Lung (tissue), 12 donors: ENCODE results near the gene CEP85L. TPM values are rescaled to one million over a fixed set of nuclear protein-coding genes. Genes with fewer than 3 reads are reported as not detected.

Experiments
- ATAC-seq: fragments of 200-7000 bp; cut with Tn5 transposase; one replicate; pipeline ENCODE4 v1.9.1; 2020; ENCODE audit warnings: moderate number of reproducible peaks; ENCODE audit not compliant: insufficient read depth, low FRiP score
- DNase-seq, 3 donors: peaks; one replicate each; pipeline ENCODE4 v3.0.0-alpha.2; 2013 to 2017
- H3K27ac ChIP-seq, 2 donors: one replicate each; pipeline ENCODE4 v1.5.1; 2013; ENCODE audit warnings: mild to moderate bottlenecking in 2 of 2, moderate library complexity in 2 of 2, control low read depth in 1 of 2, inconsistent platforms in 1 of 2, low read depth in 1 of 2, low read length in 1 of 2
- H3K27me3 ChIP-seq, 3 donors: one replicate each; pipeline ENCODE4 v1.5.1; 2013; ENCODE audit warnings: low read length in 2 of 3; ENCODE audit not compliant: control insufficient read depth in 3 of 3, insufficient read depth in 3 of 3
- H3K36me3 ChIP-seq, 4 donors: one replicate each; pipeline ENCODE4 v1.5.1; 2013; ENCODE audit warnings: low read length in 4 of 4, mild to moderate bottlenecking in 1 of 4, moderate library complexity in 1 of 4; ENCODE audit not compliant: control insufficient read depth in 4 of 4, insufficient read depth in 4 of 4
- H3K4me1 ChIP-seq, 5 donors: one replicate each; pipeline ENCODE4 v1.5.1; 2013; ENCODE audit warnings: low read length in 5 of 5, mild to moderate bottlenecking in 2 of 5, moderate library complexity in 1 of 5; ENCODE audit not compliant: control insufficient read depth in 5 of 5, insufficient read depth in 5 of 5
- H3K4me3 ChIP-seq: one replicate; pipeline ENCODE4 v1.5.1; 2013; ENCODE audit warnings: mild to moderate bottlenecking, control low read depth, moderate library complexity
- H3K9ac ChIP-seq, 2 donors: one replicate each; pipeline ENCODE4 v1.5.1; 2013; ENCODE audit warnings: low read length in 2 of 2, control low read depth in 1 of 2; ENCODE audit not compliant: insufficient read depth in 1 of 2
- H3K9me3 ChIP-seq, 4 donors: one replicate each; pipeline ENCODE4 v1.5.1; 2013; ENCODE audit warnings: low read length in 3 of 4, mild to moderate bottlenecking in 1 of 4, moderate library complexity in 1 of 4; ENCODE audit not compliant: control insufficient read depth in 4 of 4, insufficient read depth in 3 of 4
- CTCF ChIP-seq: IDR thresholded peaks from 2 replicates; pipeline ENCODE4 v1.5.1; 2012; ENCODE audit warnings: mild to moderate bottlenecking; ENCODE audit errors: control extremely low read depth, extremely low read depth
- WGBS, 2 donors: extraction: QIAGEN DNeasy Blood & Tissue Kit; methylation state at CpG; one replicate each; pipeline ENCODE4 v1.1.7; 2013; 5-methylcytosine and 5-hydroxymethylcytosine counted together
- polyA plus RNA-seq, 2 donors: library from polyadenylated mRNA; stranded (reverse); fragments of 200-250 nt; gene quantifications; one replicate each; pipeline ENCODE4 v1.2.1, GENCODE V29; 2013
- total RNA-seq, 2 donors: library from RNA; depleted of rRNA in 1 of 2; stranded (reverse); fragments of >200 nt in 1 of 2; gene quantifications; one replicate each; pipeline ENCODE4 v1.2.1, GENCODE V29; 2014 to 2021
- donor health status: control.
- donor health status: control.
- donor health status: Bipolar disorder and iron deficiency.
- donor health status: healthy.
- donor health status: DM: yes; HTN: yes; CAD: no.

CEP85L gene
- total and polyA plus RNA-seq, 4 donors: 1.3 to 40.8 (median 7.1) TPM

GRCh38 chr6:118567974-118568373 lies 83.4 kb downstream of the CEP85L start:
- H3K27ac ChIP-seq: no peak overlapping the region
- H3K9me3 ChIP-seq: no peaks in the 10 kb centered on the region
- no peak overlapping the region for H3K4me3 ChIP-seq
- H3K36me3 ChIP-seq: peaks cover 0 to 5% (median 2%) of the 10 kb centered on the region in 4 donors
- ATAC-seq (no peak), DNase-seq (no peak)
- H3K9ac ChIP-seq: no peak overlapping the region
- WGBS, 2 donors: 90 to 91% methylated on average over 3 of the region's 3 CpGs
- H3K27me3 ChIP-seq: no peaks in the 10 kb centered on the region
- no peak for TF ChIP-seq CTCF
- H3K4me1 ChIP-seq: no peaks in the 10 kb centered on the region

DNA sequence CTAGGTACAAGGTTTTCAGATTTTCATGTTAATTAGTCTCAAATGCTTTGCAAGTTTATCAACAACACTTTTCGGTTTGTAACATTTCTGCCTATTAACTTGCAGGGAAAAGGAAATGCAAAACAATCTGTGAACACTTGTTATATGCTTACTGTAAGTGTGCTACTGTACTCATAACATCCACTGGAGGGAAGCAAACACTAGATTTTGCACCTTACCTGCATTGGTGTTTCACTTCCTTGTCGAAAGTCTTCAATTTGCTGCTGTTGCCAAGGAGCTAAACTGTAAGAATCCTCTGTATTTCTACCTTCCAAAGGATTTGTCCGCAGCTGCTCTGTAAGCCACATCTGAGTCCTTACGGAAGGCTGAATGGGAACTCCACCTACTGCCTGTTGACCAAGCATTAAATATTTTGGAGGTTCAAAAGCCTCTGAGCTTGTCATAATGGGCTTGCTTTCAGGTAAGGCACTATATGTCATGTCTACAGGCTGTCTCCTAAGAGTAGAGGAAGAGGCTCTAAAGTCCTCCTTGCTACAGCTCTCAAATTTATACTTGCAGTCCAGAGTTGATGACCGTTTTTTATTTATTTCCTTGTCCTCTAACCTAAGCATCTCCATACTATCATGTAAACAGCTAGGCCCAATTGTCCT lies 86.0 kb downstream of the CEP85L start:
- ATAC-seq (no peak), DNase-seq (peak in 2 of 3 donors; percentile 48 to 67)

GRCh38 chr6:118562959-118563358 lies 88.4 kb downstream of the CEP85L start:
- H3K36me3 ChIP-seq: peaks cover 0 to 5% (median 3%) of the 10 kb centered on the region in 4 donors
- ATAC-seq (no peak), DNase-seq (no peak)
- H3K27me3 ChIP-seq: no peaks in the 10 kb centered on the region
- no peak overlapping the region for H3K4me3 ChIP-seq
- no peak overlapping the region for H3K27ac ChIP-seq
- 96% methylated on average over 1 of the region's 1 CpG for WGBS, 2 donors
- peaks cover 0 to 6% (median 0%) of the 10 kb centered on the region in 5 donors for H3K4me1 ChIP-seq
- H3K9ac ChIP-seq: no peak overlapping the region
- no peak for TF ChIP-seq CTCF
- no peaks in the 10 kb centered on the region for H3K9me3 ChIP-seq

More for the DNA sequence above, 86.0 kb downstream of the CEP85L start:
- H3K27ac ChIP-seq: no peak overlapping the region
- H3K4me3 ChIP-seq: no peak overlapping the region
- no peaks in the 10 kb centered on the region for H3K4me1 ChIP-seq
- no peaks in the 10 kb centered on the region for H3K27me3 ChIP-seq
- no peak for TF ChIP-seq CTCF
- H3K36me3 ChIP-seq: peaks cover 0 to 5% (median 3%) of the 10 kb centered on the region in 4 donors
- no peaks in the 10 kb centered on the region for H3K9me3 ChIP-seq
- 76 to 77% methylated on average over 5 of the region's 5 CpGs for WGBS, 2 donors
- no peak overlapping the region for H3K9ac ChIP-seq

GRCh38 chr6:118562248-118562647 lies 89.1 kb downstream of the CEP85L start:
- Histone ChIP-seq H3K36me3 (peaks cover 0 to 5% (median 3%) of the 10 kb centered on the region in 4 donors), H3K4me3 (no peak overlapping the region), H3K27me3 (no peaks in the 10 kb centered on the region), H3K27ac (no peak overlapping the region), H3K9ac (no peak overlapping the region), H3K4me1 (peaks cover 0 to 6% (median 0%) of the 10 kb centered on the region in 5 donors), H3K9me3 (no peaks in the 10 kb centered on the region)
- TF ChIP-seq CTCF: no peak
- 85 to 88% methylated on average over 1 of the region's 1 CpG for WGBS, 2 donors
- no peak for DNase-seq
- no peak for ATAC-seq
